ENCODE results near the gene MTHFD2. TPM values are rescaled to one million over a fixed set of nuclear protein-coding genes. Genes with fewer than 3 reads are reported as not detected.

MTHFD2 gene
- total RNA-seq, 1 donor from 2014 or later, result 62.2 TPM

- no peak overlapping the region for H3K27ac ChIP-seq
- no peaks in the 10 kb centered on the region for H3K4me1 ChIP-seq
- no peaks in the 10 kb centered on the region for H3K36me3 ChIP-seq
- ATAC-seq (no peak), DNase-seq (no peak)
- no peaks in the 10 kb centered on the region for H3K27me3 ChIP-seq
- H3K4me3 ChIP-seq, result no peak overlapping the region
- intact Hi-C loops (cut with DNase I), result no loop called here
- no peak for TF ChIP-seq CTCF (IDR thresholded peaks at IDR 0.05)
- H3K9me3 ChIP-seq, result no peaks in the 10 kb centered on the region
These were observed 35.2 kb downstream of the MTHFD2 start for GRCh38 chr2:74233648-74234047.

- Histone ChIP-seq H3K27ac (no peak overlapping the region), H3K4me3 (no peak overlapping the region), H3K27me3 (no peaks in the 10 kb centered on the region), H3K4me1 (no peaks in the 10 kb centered on the region), H3K9me3 (no peaks in the 10 kb centered on the region), H3K36me3 (no peaks in the 10 kb centered on the region)
- ATAC-seq, result no peak
- DNase-seq, result no peak
- no peak for TF ChIP-seq CTCF (IDR thresholded peaks at IDR 0.05)
- intact Hi-C loops (cut with DNase I), result no loop called here
These were observed 36.6 kb downstream of the MTHFD2 start for GRCh38 chr2:74235041-74235440.

- no peak for DNase-seq
- Histone ChIP-seq H3K36me3 (no peaks in the 10 kb centered on the region), H3K27me3 (no peaks in the 10 kb centered on the region), H3K27ac (no peak overlapping the region), H3K4me3 (no peak overlapping the region), H3K9me3 (no peaks in the 10 kb centered on the region), H3K4me1 (no peaks in the 10 kb centered on the region)
- intact Hi-C loops (cut with DNase I), result no loop called here
- no peak for TF ChIP-seq CTCF (IDR thresholded peaks at IDR 0.05)
- ATAC-seq, result no peak
These were observed 40.5 kb downstream of the MTHFD2 start for GRCh38 chr2:74238879-74239278.

GRCh38 chr2:74239346-74239745 is 40.9 kb downstream of the MTHFD2 start:
- intact Hi-C loops (cut with DNase I), result no loop called here
- Histone ChIP-seq H3K36me3 (no peaks in the 10 kb centered on the region), H3K9me3 (no peaks in the 10 kb centered on the region), H3K4me1 (no peaks in the 10 kb centered on the region), H3K27me3 (no peaks in the 10 kb centered on the region), H3K27ac (no peak overlapping the region), H3K4me3 (no peak overlapping the region)
- DNase-seq, result no peak
- no peak for ATAC-seq
- TF ChIP-seq CTCF (IDR thresholded peaks at IDR 0.05), result no peak

GRCh38 chr2:74242354-74243071 is 44.1 kb downstream of the MTHFD2 start:
- no peak for TF ChIP-seq CTCF (IDR thresholded peaks at IDR 0.05)
- H3K4me3 ChIP-seq, result no peak overlapping the region
- DNase-seq (no peak), ATAC-seq (no peak)
- no peaks in the 10 kb centered on the region for H3K9me3 ChIP-seq
- H3K36me3 ChIP-seq, result no peaks in the 10 kb centered on the region
- H3K27ac ChIP-seq, result no peak overlapping the region
- no peaks in the 10 kb centered on the region for H3K27me3 ChIP-seq
- H3K4me1 ChIP-seq, result no peaks in the 10 kb centered on the region
- intact Hi-C loops (cut with DNase I), result no loop called here

GRCh38 chr2:74244286-74244685 is 45.9 kb downstream of the MTHFD2 start:
- intact Hi-C loops (cut with DNase I), result no loop called here

More at GRCh38 chr2:74244286-74244685, 45.9 kb downstream of the MTHFD2 start:
- no peak for TF ChIP-seq CTCF (IDR thresholded peaks at IDR 0.05)
- H3K4me3 ChIP-seq, result no peak overlapping the region
- DNase-seq, result no peak
- no peaks in the 10 kb centered on the region for H3K4me1 ChIP-seq
- H3K27me3 ChIP-seq, result no peaks in the 10 kb centered on the region
- no peak overlapping the region for H3K27ac ChIP-seq
- H3K9me3 ChIP-seq, result no peaks in the 10 kb centered on the region
- no peaks in the 10 kb centered on the region for H3K36me3 ChIP-seq
- no peak for ATAC-seq

Data from upper lobe of right lung (tissue), 1 donor.